Prostate gland (tissue), 2 donors: ENCODE results near the gene POLE. TPM values are rescaled to one million over a fixed set of nuclear protein-coding genes. Genes with fewer than 3 reads are reported as not detected.

Experiments
- DNase-seq: peaks from one replicate; pipeline ENCODE4 v3.0.0-alpha.2; 2019; ENCODE audit warnings: low spot score
- H3K27ac ChIP-seq, 2 donors: fragments of 200-600 bp; sonication (generic); 2 replicates each; pipeline ENCODE4 v1.5.1; 2017 to 2019
- H3K27me3 ChIP-seq: fragments of 200-600 bp; sonication (generic); replicated peaks from 2 replicates; pipeline ENCODE4 v1.5.1; 2019; ENCODE audit not compliant: insufficient read depth
- H3K36me3 ChIP-seq, 2 donors: fragments of 200-600 bp; sonication (generic); 1 replicate in 1 of 2; 2 replicates in 1 of 2; pipeline versions ENCODE4 v1.5.1 to v1.8.1; 2017 to 2019
- H3K4me1 ChIP-seq: fragments of 200-600 bp; sonication (generic); replicated peaks from 2 replicates; pipeline ENCODE4 v1.5.1; 2019
- H3K4me3 ChIP-seq, 2 donors: fragments of 200-600 bp; sonication (generic); 2 replicates each; pipeline ENCODE4 v1.5.1; 2017 to 2019
- H3K9me3 ChIP-seq: fragments of 200-600 bp; sonication (generic); 2 replicates; pipeline ENCODE4 v1.5.1; 2017
- POLR2A ChIP-seq: fragments of 450-650 bp; IDR thresholded peaks from one replicate; pipeline ENCODE4 v1.6.1; 2016; ENCODE audit warnings: antibody characterized with exemption, mild to moderate bottlenecking
- POLR2AphosphoS5 ChIP-seq: sonication (generic); formaldehyde crosslinking; IDR thresholded peaks from one replicate; pipeline ENCODE4 v1.6.1; 2017; ENCODE audit warnings: antibody characterized with exemption
- WGBS: methylation state at CpG from one replicate; pipeline ENCODE4 v1.1.5; 2018; 5-methylcytosine and 5-hydroxymethylcytosine counted together
- intact Hi-C: fragments of 100-400 bp; cut with DNase I; formaldehyde crosslinking; loops from one replicate; pipeline ENCODE4 v1.14.2; 2022
- total RNA-seq, 2 donors: library from RNA; depleted of rRNA; stranded (reverse); fragments of >200 nt; gene quantifications; one replicate each; pipeline ENCODE4 v1.1.0, GENCODE V29; 2016
- TF ChIP-seq, protein P1 (sequence below), 4 experiments: fragments of 200-600 bp in 2 of 4; fragments of 450-650 bp in 2 of 4; sonication (generic) in 2 of 4; IDR thresholded peaks; 1 replicate in 3 of 4; 2 replicates in 1 of 4; pipeline ENCODE4 v1.5.1; 2016 to 2019; ENCODE audit warnings: antibody characterized with exemption in 4 of 4, mild to moderate bottlenecking in 2 of 4, moderate library complexity in 2 of 4

Gene POLE
- total RNA-seq, 2 donors from 2014 or later, result 41.8 to 65.4 TPM

DNA sequence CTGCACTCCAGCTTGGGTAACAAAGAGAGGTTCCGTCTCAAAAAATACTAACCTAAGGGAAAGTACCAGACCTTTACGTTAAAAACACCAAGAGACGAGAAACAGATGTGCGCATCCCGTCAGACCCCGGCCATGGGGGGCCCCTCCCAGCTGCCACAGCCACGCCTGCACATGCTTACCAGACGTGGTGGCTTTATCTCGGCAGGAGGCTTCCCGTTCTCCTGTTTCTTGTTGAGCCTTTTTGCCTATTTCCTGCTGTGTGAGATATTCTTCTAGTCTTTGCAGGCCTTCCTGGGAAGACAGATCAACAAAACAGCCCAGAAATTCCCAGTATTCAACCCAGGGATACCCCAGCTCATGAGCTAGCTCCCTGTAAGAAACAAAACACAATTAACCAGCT is 47.1 kb upstream of the POLE start:
- H3K4me1 ChIP-seq, result no peaks in the 10 kb centered on the region
- H3K4me3 ChIP-seq, result no peak overlapping the region
- 63% methylated on average over 10 of the region's 10 CpGs for WGBS
- intact Hi-C loops, result no loop called here
- TF ChIP-seq POLR2AphosphoS5 (no peak), POLR2A (no peak)
- TF ChIP-seq, protein P1, sequence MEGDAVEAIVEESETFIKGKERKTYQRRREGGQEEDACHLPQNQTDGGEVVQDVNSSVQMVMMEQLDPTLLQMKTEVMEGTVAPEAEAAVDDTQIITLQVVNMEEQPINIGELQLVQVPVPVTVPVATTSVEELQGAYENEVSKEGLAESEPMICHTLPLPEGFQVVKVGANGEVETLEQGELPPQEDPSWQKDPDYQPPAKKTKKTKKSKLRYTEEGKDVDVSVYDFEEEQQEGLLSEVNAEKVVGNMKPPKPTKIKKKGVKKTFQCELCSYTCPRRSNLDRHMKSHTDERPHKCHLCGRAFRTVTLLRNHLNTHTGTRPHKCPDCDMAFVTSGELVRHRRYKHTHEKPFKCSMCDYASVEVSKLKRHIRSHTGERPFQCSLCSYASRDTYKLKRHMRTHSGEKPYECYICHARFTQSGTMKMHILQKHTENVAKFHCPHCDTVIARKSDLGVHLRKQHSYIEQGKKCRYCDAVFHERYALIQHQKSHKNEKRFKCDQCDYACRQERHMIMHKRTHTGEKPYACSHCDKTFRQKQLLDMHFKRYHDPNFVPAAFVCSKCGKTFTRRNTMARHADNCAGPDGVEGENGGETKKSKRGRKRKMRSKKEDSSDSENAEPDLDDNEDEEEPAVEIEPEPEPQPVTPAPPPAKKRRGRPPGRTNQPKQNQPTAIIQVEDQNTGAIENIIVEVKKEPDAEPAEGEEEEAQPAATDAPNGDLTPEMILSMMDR (IDR thresholded peaks at IDR 0.05), result no peak
- no peak overlapping the region for H3K27ac ChIP-seq
- H3K9me3 ChIP-seq, result no peaks in the 10 kb centered on the region
- no peak for DNase-seq
- H3K27me3 ChIP-seq, result no peaks in the 10 kb centered on the region
- H3K36me3 ChIP-seq, result peaks cover 15 to 23% of the 10 kb centered on the region in 2 donors

GRCh38 chr12:132731574-132731973 is 44.4 kb upstream of the POLE start:
- no peaks in the 10 kb centered on the region for H3K9me3 ChIP-seq
- WGBS, result 90% methylated on average over 17 of the region's 17 CpGs
- no peak overlapping the region for H3K4me3 ChIP-seq
- H3K27ac ChIP-seq, result no peak overlapping the region
- DNase-seq, result no peak
- TF ChIP-seq, protein P1 (IDR thresholded peaks at IDR 0.05), result no peak
- no peak for TF ChIP-seq POLR2AphosphoS5
- no peaks in the 10 kb centered on the region for H3K27me3 ChIP-seq
- H3K4me1 ChIP-seq, result no peaks in the 10 kb centered on the region
- intact Hi-C loops, result no loop called here
- peaks cover 24 to 38% of the 10 kb centered on the region in 2 donors for H3K36me3 ChIP-seq

DNA sequence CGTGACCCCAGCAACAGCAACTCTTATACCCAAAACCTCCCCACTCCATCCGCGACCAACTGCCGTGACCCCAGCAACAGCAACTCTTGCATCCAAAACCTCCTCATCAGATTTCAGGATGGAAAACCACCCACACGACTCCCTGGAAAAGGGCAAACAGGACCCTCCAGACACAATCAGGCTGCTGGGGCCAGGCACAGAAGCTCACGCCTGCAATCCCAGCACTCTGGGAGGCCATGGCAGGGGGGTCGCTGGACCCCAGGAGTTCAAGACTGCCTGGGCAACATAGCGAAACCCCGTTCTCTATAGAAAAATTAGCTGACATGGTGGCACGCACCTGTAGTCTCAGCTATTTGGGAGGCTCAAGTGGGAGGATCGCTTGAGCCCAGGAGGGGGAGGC is 43.2 kb upstream of the POLE start:
- Histone ChIP-seq H3K9me3 (no peaks in the 10 kb centered on the region), H3K27me3 (no peaks in the 10 kb centered on the region), H3K36me3 (peaks cover 25 to 33% of the 10 kb centered on the region in 2 donors), H3K4me3 (no peak overlapping the region), H3K27ac (no peak overlapping the region), H3K4me1 (no peaks in the 10 kb centered on the region)
- DNase-seq, result no peak
- TF ChIP-seq, protein P1 (IDR thresholded peaks at IDR 0.05), result no peak
- no peak for TF ChIP-seq POLR2AphosphoS5
- TF ChIP-seq POLR2A, result no peak
- intact Hi-C loops, result no loop called here
- WGBS, result 94% methylated on average over 11 of the region's 11 CpGs

- no peak overlapping the region for H3K27ac ChIP-seq
- H3K27me3 ChIP-seq, result no peaks in the 10 kb centered on the region
- intact Hi-C loops, result no loop called here
- WGBS, result 91% methylated on average over 24 of the region's 24 CpGs
- H3K4me1 ChIP-seq, result no peaks in the 10 kb centered on the region
- DNase-seq, result no peak
- H3K4me3 ChIP-seq, result no peak overlapping the region
- TF ChIP-seq POLR2A (no peak), POLR2AphosphoS5 (no peak)
- TF ChIP-seq, protein P1 (IDR thresholded peaks at IDR 0.05), result no peak
- no peaks in the 10 kb centered on the region for H3K9me3 ChIP-seq
- peaks cover 25 to 37% of the 10 kb centered on the region in 2 donors for H3K36me3 ChIP-seq
Observed at GRCh38 chr12:132729541-132730320, 42.6 kb upstream of the POLE start.

DNA sequence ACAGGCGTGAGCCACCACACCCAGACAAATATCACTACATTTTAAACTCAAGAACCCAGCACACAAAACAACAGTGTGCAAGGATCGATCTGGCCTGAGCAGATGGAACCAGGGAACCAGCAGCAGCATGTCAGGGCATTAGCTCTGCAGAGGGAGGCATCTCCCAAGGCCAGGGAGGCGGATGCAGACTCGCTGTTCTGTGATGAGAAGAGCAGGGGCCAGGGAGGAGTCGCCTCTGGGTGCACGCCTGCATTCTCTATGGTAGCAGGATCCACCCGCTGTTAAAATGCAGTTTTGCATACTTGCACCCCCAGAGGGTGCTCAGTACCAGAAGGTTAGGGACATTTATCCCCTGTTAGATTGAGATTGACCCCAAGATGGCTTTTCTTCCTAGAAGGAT is 41.4 kb upstream of the POLE start:
- Histone ChIP-seq H3K4me3 (no peak overlapping the region), H3K4me1 (no peaks in the 10 kb centered on the region), H3K9me3 (no peaks in the 10 kb centered on the region), H3K27ac (no peak overlapping the region), H3K36me3 (peaks cover 18 to 41% of the 10 kb centered on the region in 2 donors), H3K27me3 (no peaks in the 10 kb centered on the region)
- intact Hi-C loops, result no loop called here
- WGBS, result 92% methylated on average over 7 of the region's 7 CpGs
- TF ChIP-seq POLR2AphosphoS5, result no peak
- TF ChIP-seq, protein P1 (IDR thresholded peaks at IDR 0.05), result no peak
- no peak for TF ChIP-seq POLR2A
- DNase-seq, result no peak
